AG04449 (cell line): ENCODE data around the gene LBP.

Experiments used
- CTCF ChIA-PET: fragments of 350-600 bp; formaldehyde crosslinking; extraction: SDS; loops from one replicate; lab custom pipeline; 2021; ENCODE audit warnings: antibody characterized with exemption; lab: Yijun Ruan, JAX
- POLR2A ChIA-PET: fragments of 400-600, 350-600 bp; formaldehyde crosslinking; extraction: SDS; loops from one replicate; lab custom pipeline; 2020; ENCODE audit warnings: antibody characterized with exemption, inconsistent platforms; lab: Yijun Ruan, JAX
- DNase-seq: peaks from one replicate; pipeline ENCODE4 v3.0.0-alpha.2; 2010; ENCODE audit warnings: low read depth, low spot score
- H3K4me3 ChIP-seq: 2 replicates; pipeline ENCODE4 v1.5.1; 2011; ENCODE audit warnings: low read depth, mild to moderate bottlenecking, control low read depth, low read length
- CTCF ChIP-seq: IDR thresholded peaks from one replicate; pipeline ENCODE4 v1.5.1; 2011; ENCODE audit warnings: mild to moderate bottlenecking, moderate library complexity, low read length, control low read depth, inconsistent platforms; ENCODE audit not compliant: insufficient read depth; ENCODE audit errors: missing control alignments

LBP gene

GRCh38 chr20:38315290-38315966 lies 30.9 kb upstream of the LBP start:
- DNase-seq = peak; percentile 3
- H3K4me3 ChIP-seq = no peak overlapping the region
- ChIA-PET POLR2A (no interaction called here), CTCF (interaction anchor here (0.8 to 8.2 kb wide), 8 partner anchors 10 to 751 kb away, joined by 3 to 96 read pairs (median 6); partner anchors contain the start of gene BPI)
- TF ChIP-seq CTCF = peak; percentile 37

GRCh38 chr20:38316341-38316740 lies 29.9 kb upstream of the LBP start:
- DNase-seq = no peak
- H3K4me3 ChIP-seq = no peak overlapping the region
- ChIA-PET POLR2A (no interaction called here), CTCF (interaction anchor here (1.0 to 8.2 kb wide), 7 partner anchors 9 to 251 kb away, joined by 3 to 96 read pairs (median 5); partner anchors contain the start of gene BPI)
- no peak for TF ChIP-seq CTCF

- ChIA-PET CTCF (interaction anchor here (0.8 to 8.2 kb wide), 12 partner anchors 8 to 259 kb away, joined by 3 to 96 read pairs (median 4); partner anchors contain the start of gene BPI), POLR2A (no interaction called here)
- DNase-seq = no peak
- no peak for TF ChIP-seq CTCF
- no peak overlapping the region for H3K4me3 ChIP-seq
These were observed 28.9 kb upstream of the LBP start for GRCh38 chr20:38317422-38317821.

- ChIA-PET CTCF (interaction anchor here (0.9 to 8.2 kb wide), 8 partner anchors 15 to 263 kb away, joined by 3 to 96 read pairs (median 4); partner anchors contain the start of gene BPI), POLR2A (no interaction called here)
- no peak for DNase-seq
- no peak for TF ChIP-seq CTCF
- H3K4me3 ChIP-seq = no peak overlapping the region
These were observed 26.1 kb upstream of the LBP start for GRCh38 chr20:38320221-38320620.

GRCh38 chr20:38321959-38322598 lies 24.2 kb upstream of the LBP start:
- no peak overlapping the region for H3K4me3 ChIP-seq
- ChIA-PET POLR2A (no interaction called here), CTCF (interaction anchor here (0.6 to 8.2 kb wide), 12 partner anchors 8 to 757 kb away, joined by 3 to 70 read pairs (median 4); partner anchors contain the start of gene BPI)
- DNase-seq = no peak
- peak; percentile 58 for TF ChIP-seq CTCF

- POLR2A ChIA-PET = no interaction called here
- CTCF ChIA-PET = interaction anchor here (0.8 to 3.8 kb wide), 7 partner anchors 16 to 760 kb away, joined by 3 to 91 read pairs (median 6); no protein-coding TSS in a partner anchor
- no peak for TF ChIP-seq CTCF
- no peak for DNase-seq
- no peak overlapping the region for H3K4me3 ChIP-seq
These were observed 22.1 kb upstream of the LBP start for GRCh38 chr20:38324159-38324558.
